Right cardiac atrium (tissue), 5 donors: ENCODE data around the gene CDRT4. TPM values are rescaled to one million over a fixed set of nuclear protein-coding genes. Genes with fewer than 3 reads are reported as not detected.

ENCODE experiments used
- ATAC-seq, 2 donors: fragments of 200-7000 bp; cut with Tn5 transposase; one replicate each; pipeline versions ENCODE4 v1.8.0 to v1.9.1; 2020; ENCODE audit warnings: moderate library complexity in 2 of 2, mild to moderate bottlenecking in 1 of 2
- DNase-seq, 3 donors: peaks; one replicate each; pipeline ENCODE4 v3.0.0-alpha.2; 2020
- H3K27ac ChIP-seq: one replicate; pipeline ENCODE4 v1.5.1; 2013; ENCODE audit warnings: mild to moderate bottlenecking, low read length, control low read depth, moderate library complexity
- H3K27me3 ChIP-seq: one replicate; pipeline ENCODE4 v1.6.1; 2013; ENCODE audit not compliant: control insufficient read depth, insufficient read depth
- H3K4me1 ChIP-seq: one replicate; pipeline ENCODE4 v1.6.1; 2013; ENCODE audit warnings: low read length; ENCODE audit not compliant: control insufficient read depth, insufficient read depth
- H3K4me3 ChIP-seq: one replicate; pipeline ENCODE4 v1.5.1; 2013; ENCODE audit warnings: low read length, control low read depth
- H3K9me3 ChIP-seq: one replicate; pipeline ENCODE4 v1.6.1; 2013; ENCODE audit warnings: low read length; ENCODE audit not compliant: control insufficient read depth
- WGBS: extraction: QIAGEN DNeasy Blood & Tissue Kit; methylation state at CpG from one replicate; pipeline ENCODE4 v1.1.7; 2013; 5-methylcytosine and 5-hydroxymethylcytosine counted together
- intact Hi-C, 4 donors: fragments of 100-400 bp; cut with DNase I; formaldehyde crosslinking; loops; one replicate each; pipeline versions ENCODE4 v1.11.0 to v1.14.0; 2022 to 2023
- polyA plus RNA-seq: library from polyadenylated mRNA; stranded (reverse); fragments of 200-250 nt; gene quantifications from one replicate; pipeline ENCODE4 v1.2.3, GENCODE V29; 2013
- total RNA-seq, 4 donors: library from RNA; stranded (reverse); fragmentation: NEBNext Ultra II Directional; extraction: Animal tissue kit (Norgen Biotek cat#: 25700); gene quantifications; one replicate each; pipeline ENCODE4 v1.2.1, GENCODE V29; 2021
- donor health status: healthy with polysubstance abuse.
- donor health status: DM: no; HTN: yes; CAD: no.
- donor health status: DM: no; HTN: no; CAD: no.
- donor health status: DM: no; HTN: yes; CAD: no; lungs with severe emphysema.
- donor health status: DM: yes; HTN: yes; CAD: no.

The CDRT4 gene
- total and polyA plus RNA-seq, 5 donors = 1.4 to 3.6 (median 2.6) TPM

GRCh38 chr17:15475631-15476354 lies 8.4 kb upstream of the CDRT4 start:
- DNase-seq = no peak
- intact Hi-C loops = loop anchor here in 1 of 4 donors (2.0 kb wide), 1 partner anchor 15 kb away; no protein-coding TSS in a partner anchor
- Histone ChIP-seq H3K4me1 (peaks cover 8% of the 10 kb centered on the region), H3K4me3 (no peak overlapping the region), H3K9me3 (no peaks in the 10 kb centered on the region), H3K27ac (peak overlapping the region; percentile 74), H3K27me3 (no peaks in the 10 kb centered on the region)
- WGBS = 66% methylated on average over 8 of the region's 8 CpGs
- peak; percentile 83 to 88 for ATAC-seq

GRCh38 chr17:15472891-15473290 lies 5.5 kb upstream of the CDRT4 start:
- DNase-seq = no peak
- H3K27ac ChIP-seq = no peak overlapping the region
- WGBS = 77% methylated on average over 3 of the region's 3 CpGs

GRCh38 chr17:15470536-15470935 lies 3.1 kb upstream of the CDRT4 start:
- Histone ChIP-seq H3K27ac (no peak overlapping the region), H3K27me3 (no peaks in the 10 kb centered on the region), H3K4me1 (peaks cover 3% of the 10 kb centered on the region), H3K9me3 (no peaks in the 10 kb centered on the region), H3K4me3 (no peak overlapping the region)
- ATAC-seq (no peak), DNase-seq (no peak)
- 56% methylated on average over 7 of the region's 7 CpGs for WGBS
- intact Hi-C loops = no loop called here

More at GRCh38 chr17:15472891-15473290, 5.5 kb upstream of the CDRT4 start:
- H3K4me1 ChIP-seq = peaks cover 3% of the 10 kb centered on the region
- no peak for ATAC-seq
- no peaks in the 10 kb centered on the region for H3K9me3 ChIP-seq
- intact Hi-C loops = no loop called here
- H3K4me3 ChIP-seq = no peak overlapping the region
- no peaks in the 10 kb centered on the region for H3K27me3 ChIP-seq

- no peak overlapping the region for H3K27ac ChIP-seq
- WGBS = 61% methylated on average over 7 of the region's 7 CpGs
- H3K4me3 ChIP-seq = no peak overlapping the region
- H3K9me3 ChIP-seq = no peaks in the 10 kb centered on the region
- peak; percentile 33 to 75 (median 70) for DNase-seq
- peaks cover 9% of the 10 kb centered on the region for H3K4me1 ChIP-seq
- peak in 1 of 2 donors; percentile 39 for ATAC-seq
- no peaks in the 10 kb centered on the region for H3K27me3 ChIP-seq
- intact Hi-C loops = no loop called here
These were observed 1.8 kb upstream of the CDRT4 start for GRCh38 chr17:15469260-15469659.

- ATAC-seq = no peak
- no peak overlapping the region for H3K27ac ChIP-seq
These were observed 705 bp upstream of the CDRT4 start for GRCh38 chr17:15468126-15468525.

GRCh38 chr17:15466131-15466530 lies 1.3 kb downstream of the CDRT4 start:
- Histone ChIP-seq H3K4me1 (peaks cover 17% of the 10 kb centered on the region), H3K27ac (no peak overlapping the region), H3K27me3 (no peaks in the 10 kb centered on the region), H3K9me3 (no peaks in the 10 kb centered on the region), H3K4me3 (no peak overlapping the region)
- no peak for ATAC-seq
- DNase-seq = no peak
- WGBS = 84% methylated on average over 6 of the region's 6 CpGs
- intact Hi-C loops = no loop called here

More at GRCh38 chr17:15468126-15468525, 705 bp upstream of the CDRT4 start:
- DNase-seq = no peak
- Histone ChIP-seq H3K4me1 (peaks cover 17% of the 10 kb centered on the region), H3K9me3 (no peaks in the 10 kb centered on the region), H3K27me3 (no peaks in the 10 kb centered on the region), H3K4me3 (no peak overlapping the region)
- intact Hi-C loops = no loop called here
- 31% methylated on average over 4 of the region's 4 CpGs for WGBS

GRCh38 chr17:15465045-15465701 lies 2.2 kb downstream of the CDRT4 start:
- peaks cover 18% of the 10 kb centered on the region for H3K4me1 ChIP-seq
- DNase-seq = no peak
- ATAC-seq = no peak
- intact Hi-C loops = no loop called here
- H3K9me3 ChIP-seq = no peaks in the 10 kb centered on the region
- WGBS = 100% methylated on average over 2 of the region's 2 CpGs
- no peaks in the 10 kb centered on the region for H3K27me3 ChIP-seq
- H3K27ac ChIP-seq = no peak overlapping the region
- no peak overlapping the region for H3K4me3 ChIP-seq

- Histone ChIP-seq H3K4me3 (no peak overlapping the region), H3K9me3 (no peaks in the 10 kb centered on the region), H3K4me1 (peaks cover 18% of the 10 kb centered on the region), H3K27me3 (no peaks in the 10 kb centered on the region), H3K27ac (no peak overlapping the region)
- DNase-seq (peak in 1 of 3 donors; percentile 67), ATAC-seq (peak; percentile 44 to 54)
- WGBS = 44% methylated on average over 11 of the region's 11 CpGs
- intact Hi-C loops = no loop called here
These were observed 3.0 kb downstream of the CDRT4 start for GRCh38 chr17:15464231-15464985.

GRCh38 chr17:15462976-15463772 lies 4.2 kb downstream of the CDRT4 start:
- ATAC-seq (peak; percentile 81 to 84), DNase-seq (peak; percentile 41 to 76 (median 64))
- peaks cover 17% of the 10 kb centered on the region for H3K4me1 ChIP-seq
- intact Hi-C loops = no loop called here
- H3K27me3 ChIP-seq = no peaks in the 10 kb centered on the region
- H3K9me3 ChIP-seq = no peaks in the 10 kb centered on the region
- no peak overlapping the region for H3K4me3 ChIP-seq
- peak overlapping the region; percentile 50 for H3K27ac ChIP-seq
- 39% methylated on average over 11 of the region's 11 CpGs for WGBS

- DNase-seq = peak in 2 of 3 donors; percentile 60 to 70
- intact Hi-C loops = no loop called here
- 43% methylated on average over 7 of the region's 7 CpGs for WGBS
- Histone ChIP-seq H3K9me3 (no peaks in the 10 kb centered on the region), H3K27ac (peak overlapping the region; percentile 68), H3K4me3 (no peak overlapping the region), H3K27me3 (no peaks in the 10 kb centered on the region), H3K4me1 (peaks cover 13% of the 10 kb centered on the region)
- peak; percentile 48 to 72 for ATAC-seq
These were observed 9.7 kb downstream of the CDRT4 start for GRCh38 chr17:15457723-15458094.
